Brain microvascular endothelial cell (primary cell): ENCODE data around the gene FFAR3.

Experiments
- DNase-seq: peaks from one replicate; pipeline ENCODE4 v3.0.0-alpha.2; 2020
- H3K27ac ChIP-seq: fragments of 250-450 bp; sonication (Bioruptor Pico); 2 replicates; pipeline ENCODE4 v1.5.1; 2020; ENCODE audit warnings: mild to moderate bottlenecking, moderate library complexity
- H3K27me3 ChIP-seq: fragments of 250-450 bp; sonication (Bioruptor Pico); replicated peaks from 2 replicates; pipeline ENCODE4 v1.5.1; 2020; ENCODE audit warnings: mild to moderate bottlenecking
- H3K36me3 ChIP-seq: fragments of 250-450 bp; sonication (Bioruptor Pico); replicated peaks from 2 replicates; pipeline ENCODE4 v1.5.1; 2020; ENCODE audit warnings: mild to moderate bottlenecking
- H3K4me3 ChIP-seq: 2 replicates; pipeline ENCODE4 v1.5.1; 2011; ENCODE audit warnings: low read depth, mild to moderate bottlenecking, control low read depth, low read length, moderate library complexity
- CTCF ChIP-seq: IDR thresholded peaks from 2 replicates; pipeline ENCODE4 v1.5.1; 2011; ENCODE audit warnings: low read depth, mild to moderate bottlenecking, moderate library complexity, low read length, control low read depth, inconsistent platforms; ENCODE audit errors: missing control alignments
- in situ Hi-C: cut with HindIII; loops from 2 replicates; pipeline ENCODE4 v1.10.0; 2017; ENCODE audit warnings: low sequenced_read_pairs, low pct_ligation_motif_present

FFAR3 gene

DNA sequence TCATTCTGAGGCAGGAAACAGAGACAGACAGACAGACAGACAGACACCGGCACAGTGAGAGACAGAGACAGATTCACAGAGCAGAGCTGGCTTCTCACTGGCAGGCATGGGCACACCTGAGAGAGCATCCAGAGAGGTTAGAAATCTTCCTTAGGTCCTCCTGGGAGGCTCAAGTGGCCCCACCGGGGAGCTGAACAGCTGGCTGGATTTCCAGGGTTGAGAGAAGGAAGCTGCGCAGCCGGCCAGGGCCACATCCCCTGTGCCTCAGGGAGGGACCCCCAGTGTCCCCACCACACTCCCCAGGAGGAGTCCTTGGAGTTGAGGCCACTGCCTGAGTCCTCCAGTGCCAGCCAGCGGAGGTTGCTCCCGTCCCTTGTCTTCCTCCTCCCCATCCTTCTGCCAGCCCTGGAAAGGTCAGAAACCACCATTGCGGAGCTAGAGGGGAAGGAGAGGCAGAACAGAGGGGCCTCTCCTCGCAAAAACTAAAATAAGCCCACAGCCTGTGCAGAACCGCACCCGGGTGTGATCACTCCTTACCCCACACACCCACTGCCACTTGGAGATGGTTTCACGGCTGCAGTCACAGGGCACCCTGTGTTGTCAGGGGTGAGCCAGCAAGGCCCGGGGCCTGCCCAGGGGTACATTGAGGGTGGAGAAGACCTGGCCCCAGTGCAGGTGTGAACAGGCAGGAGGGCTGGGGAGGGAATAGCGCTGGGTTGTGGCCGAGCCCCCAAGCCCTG, 4.2 kb downstream of the FFAR3 start:
- Histone ChIP-seq H3K36me3 (no peaks in the 10 kb centered on the region), H3K27me3 (no peaks in the 10 kb centered on the region), H3K27ac (no peak overlapping the region), H3K4me3 (no peak overlapping the region)
- in situ Hi-C loops = no loop called here
- DNase-seq = no peak
- TF ChIP-seq CTCF = no peak

DNA sequence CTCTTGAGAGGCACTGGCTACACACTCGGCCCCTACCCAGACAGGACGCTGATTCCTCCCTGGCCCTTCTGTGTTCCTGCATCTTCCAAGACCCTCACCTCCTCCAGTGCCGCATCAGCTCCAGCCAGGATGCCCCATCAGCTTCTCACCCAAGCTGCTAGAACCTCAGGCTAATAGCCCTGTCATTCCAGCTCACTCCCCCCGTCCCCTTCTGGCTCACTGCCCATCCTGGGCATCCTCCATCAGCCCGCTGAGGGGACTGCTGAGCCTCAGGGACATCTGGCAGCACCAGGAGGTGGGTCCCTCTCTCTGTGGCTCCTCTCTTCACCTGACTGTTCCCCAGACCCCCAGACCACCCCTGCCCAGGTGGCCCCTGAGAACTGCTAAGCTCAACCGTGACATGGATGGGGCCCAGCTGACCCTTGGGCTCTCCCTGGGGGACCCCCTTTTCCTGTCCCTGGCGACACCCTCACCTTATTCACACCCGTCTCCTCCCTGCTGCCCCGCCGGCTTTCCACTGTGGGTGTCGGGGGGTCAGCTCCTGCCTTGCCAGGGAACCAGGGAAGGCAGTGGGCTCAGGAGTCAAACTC, 4.8 kb downstream of the FFAR3 start:
- no peaks in the 10 kb centered on the region for H3K27me3 ChIP-seq
- H3K4me3 ChIP-seq = no peak overlapping the region
- no peak for DNase-seq
- in situ Hi-C loops = no loop called here
- no peak overlapping the region for H3K27ac ChIP-seq
- H3K36me3 ChIP-seq = no peaks in the 10 kb centered on the region
- TF ChIP-seq CTCF = no peak

DNA sequence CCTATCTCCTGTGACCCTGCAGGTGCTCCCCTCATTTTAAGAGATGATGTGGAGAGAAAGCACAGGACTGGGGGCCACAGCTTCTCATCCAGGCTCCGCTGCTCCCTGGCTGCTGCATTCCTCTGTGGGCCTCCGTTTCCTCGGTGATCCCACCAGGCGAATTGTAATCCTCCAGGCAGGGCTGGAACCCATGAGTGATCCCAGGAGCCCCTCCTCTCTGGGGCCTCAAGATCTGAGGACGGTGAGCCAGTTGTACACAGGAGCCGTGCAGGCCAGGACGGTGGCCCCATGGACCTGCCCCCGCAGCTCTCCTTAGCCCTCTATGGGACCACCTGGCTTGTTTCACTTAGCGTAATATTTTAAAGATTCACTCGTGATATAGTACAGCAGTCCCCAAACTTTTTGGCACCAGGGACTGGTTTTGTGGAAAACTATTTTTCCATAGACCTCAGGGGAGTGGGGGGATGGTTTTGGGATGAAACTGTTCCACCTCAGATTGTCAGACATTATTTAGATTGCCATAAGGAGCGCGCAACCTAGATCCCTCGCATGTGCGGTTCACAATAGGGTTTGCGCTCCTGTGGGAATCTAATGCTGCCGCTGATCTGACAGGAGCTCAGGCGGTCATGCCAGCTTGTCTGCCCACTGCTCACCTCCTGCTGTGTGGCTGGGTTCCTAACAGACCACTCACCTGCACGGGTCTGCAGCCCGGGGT, 5.6 kb downstream of the FFAR3 start:
- Histone ChIP-seq H3K27me3 (no peaks in the 10 kb centered on the region), H3K36me3 (no peaks in the 10 kb centered on the region), H3K27ac (no peak overlapping the region), H3K4me3 (no peak overlapping the region)
- in situ Hi-C loops = no loop called here
- TF ChIP-seq CTCF = no peak
- no peak for DNase-seq

- TF ChIP-seq CTCF = no peak
- in situ Hi-C loops = no loop called here
- H3K27ac ChIP-seq = no peak overlapping the region
Observed at GRCh38 chr19:35365303-35365702, 7.0 kb downstream of the FFAR3 start.

GRCh38 chr19:35368378-35368777, 10.1 kb downstream of the FFAR3 start:
- no peak for DNase-seq
- in situ Hi-C loops = no loop called here
- H3K27ac ChIP-seq = no peak overlapping the region
- H3K4me3 ChIP-seq = no peak overlapping the region
- TF ChIP-seq CTCF = no peak
- H3K27me3 ChIP-seq = no peaks in the 10 kb centered on the region
- H3K36me3 ChIP-seq = no peaks in the 10 kb centered on the region

More at GRCh38 chr19:35365303-35365702, 7.0 kb downstream of the FFAR3 start:
- no peak overlapping the region for H3K4me3 ChIP-seq
- no peaks in the 10 kb centered on the region for H3K36me3 ChIP-seq
- DNase-seq = no peak
- H3K27me3 ChIP-seq = no peaks in the 10 kb centered on the region
